HFF-Myc (cell line): ENCODE measurements around the gene GCNT4.
A peak's percentile ranks its signal among the peaks of the same experiment; 100 is the strongest.

Experiments used
- DNase-seq: peaks from one replicate; pipeline ENCODE4 v3.0.0-alpha.2; 2011; ENCODE audit warnings: low read depth; ENCODE audit errors: extremely low read depth
- H3K4me3 ChIP-seq: replicated peaks from 2 replicates; pipeline ENCODE4 v1.5.1; 2011; ENCODE audit warnings: low read depth, mild to moderate bottlenecking, control low read depth, low read length
- TF ChIP-seq, protein P1 (sequence below): IDR thresholded peaks from 2 replicates; pipeline ENCODE4 v1.5.1; 2012; ENCODE audit warnings: mild to moderate bottlenecking, low read depth, low read length, control low read depth; ENCODE audit errors: missing control alignments

The GCNT4 gene

GRCh38 chr5:75058986-75059535, 6.7 kb upstream of the GCNT4 start:
- no peak for DNase-seq
- TF ChIP-seq, protein P1, sequence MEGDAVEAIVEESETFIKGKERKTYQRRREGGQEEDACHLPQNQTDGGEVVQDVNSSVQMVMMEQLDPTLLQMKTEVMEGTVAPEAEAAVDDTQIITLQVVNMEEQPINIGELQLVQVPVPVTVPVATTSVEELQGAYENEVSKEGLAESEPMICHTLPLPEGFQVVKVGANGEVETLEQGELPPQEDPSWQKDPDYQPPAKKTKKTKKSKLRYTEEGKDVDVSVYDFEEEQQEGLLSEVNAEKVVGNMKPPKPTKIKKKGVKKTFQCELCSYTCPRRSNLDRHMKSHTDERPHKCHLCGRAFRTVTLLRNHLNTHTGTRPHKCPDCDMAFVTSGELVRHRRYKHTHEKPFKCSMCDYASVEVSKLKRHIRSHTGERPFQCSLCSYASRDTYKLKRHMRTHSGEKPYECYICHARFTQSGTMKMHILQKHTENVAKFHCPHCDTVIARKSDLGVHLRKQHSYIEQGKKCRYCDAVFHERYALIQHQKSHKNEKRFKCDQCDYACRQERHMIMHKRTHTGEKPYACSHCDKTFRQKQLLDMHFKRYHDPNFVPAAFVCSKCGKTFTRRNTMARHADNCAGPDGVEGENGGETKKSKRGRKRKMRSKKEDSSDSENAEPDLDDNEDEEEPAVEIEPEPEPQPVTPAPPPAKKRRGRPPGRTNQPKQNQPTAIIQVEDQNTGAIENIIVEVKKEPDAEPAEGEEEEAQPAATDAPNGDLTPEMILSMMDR, result no peak
- H3K4me3 ChIP-seq, result no peak overlapping the region

GRCh38 chr5:75057561-75057960, 5.2 kb upstream of the GCNT4 start:
- no peak overlapping the region for H3K4me3 ChIP-seq
- TF ChIP-seq, protein P1, result no peak
- no peak for DNase-seq

DNA sequence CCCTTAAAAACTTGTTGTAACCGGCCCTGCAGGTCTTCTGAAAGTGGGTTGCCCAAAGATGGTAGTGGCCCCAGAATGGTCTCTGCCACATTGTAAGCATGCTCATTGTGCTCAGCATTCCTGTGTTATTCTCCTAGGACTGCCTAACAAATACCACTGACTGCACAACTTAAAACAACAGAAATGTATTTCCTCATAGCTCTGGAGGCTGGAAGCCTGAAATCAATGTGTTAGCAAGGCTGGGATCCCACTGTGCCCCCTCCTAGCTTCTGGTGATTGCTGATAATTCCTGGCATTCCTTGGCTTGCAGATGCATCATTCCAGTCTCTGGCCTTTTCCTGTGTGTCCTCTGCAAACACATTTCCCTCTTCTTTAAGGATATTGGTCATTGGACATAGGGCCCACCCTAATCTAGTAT, 3.4 kb upstream of the GCNT4 start:
- no peak overlapping the region for H3K4me3 ChIP-seq
- no peak for DNase-seq
- TF ChIP-seq, protein P1, result no peak

GRCh38 chr5:75054134-75054930, 2.0 kb upstream of the GCNT4 start:
- H3K4me3 ChIP-seq, result peak overlapping the region; percentile 55
- TF ChIP-seq, protein P1, result no peak
- no peak for DNase-seq

- DNase-seq, result no peak
- peak overlapping the region; percentile 55 for H3K4me3 ChIP-seq
- TF ChIP-seq, protein P1, result no peak
Measured at GRCh38 chr5:75053304-75054133, 1.2 kb upstream of the GCNT4 start.

DNA sequence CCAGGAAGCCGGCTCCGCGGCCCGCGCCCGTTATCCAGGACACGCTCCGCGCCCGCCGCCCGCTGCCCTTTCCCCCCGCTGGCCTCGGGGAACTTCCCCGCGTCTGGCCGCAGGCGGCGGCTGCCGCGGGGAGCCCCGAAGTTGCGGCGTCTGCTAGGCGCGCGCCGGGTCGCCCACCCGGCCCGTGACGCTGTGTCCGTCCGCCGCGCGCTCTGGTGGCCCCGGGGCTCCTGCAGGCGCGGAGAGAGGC, 621 bp upstream of the GCNT4 start:
- no peak for DNase-seq
- peak overlapping the region; percentile 55 for H3K4me3 ChIP-seq
- TF ChIP-seq, protein P1, result no peak
